ENCODE data around the gene PGM1.

The PGM1 gene

DNA sequence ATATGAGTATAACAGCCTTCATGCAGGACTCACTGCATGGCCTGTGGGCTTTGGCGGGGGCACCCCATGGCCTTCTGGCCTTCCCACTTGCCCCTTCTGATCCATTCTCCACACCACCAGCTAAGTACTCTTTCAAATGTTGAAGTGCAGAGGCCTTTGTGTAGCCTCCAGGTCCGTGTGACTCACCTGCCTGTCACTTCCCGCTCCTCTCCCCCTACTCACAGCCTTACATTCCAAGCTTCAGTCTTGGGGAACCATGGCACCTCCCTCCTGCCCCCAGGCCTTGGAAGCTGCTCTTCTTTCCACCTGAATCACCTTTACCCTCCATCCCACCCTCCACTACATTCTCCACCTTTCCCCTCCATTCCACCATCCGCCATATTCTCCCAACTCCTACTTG is 69.6 kb downstream of the PGM1 start:
- in situ Hi-C loops (cut with MboI; ENCODE audit: low sequenced_read_pairs), result no loop called here

- in situ Hi-C loops (cut with MboI; ENCODE audit: low sequenced_read_pairs), result no loop called here
Measured at GRCh38 chr1:63663301-63663700, 70.1 kb downstream of the PGM1 start.

DNA sequence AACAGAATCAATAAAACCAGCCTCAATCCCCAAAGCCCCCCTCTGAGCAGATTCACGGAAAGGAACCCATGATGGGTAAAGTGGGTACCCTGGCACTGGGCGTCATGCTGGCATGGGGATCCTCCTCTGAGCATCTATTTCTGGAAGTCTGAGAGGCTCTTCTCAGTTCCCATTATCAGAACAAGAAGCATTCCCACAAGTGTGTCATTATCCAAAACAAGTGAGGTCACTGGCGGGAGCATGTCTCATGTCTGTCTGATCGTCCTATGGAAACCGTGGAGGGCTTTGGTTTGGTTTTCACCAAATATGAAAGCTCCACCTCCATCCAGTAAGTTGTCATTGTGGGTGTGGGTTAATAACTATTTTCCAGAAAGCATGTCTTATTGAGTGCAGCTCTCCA is 70.7 kb downstream of the PGM1 start:
- in situ Hi-C loops (cut with MboI; ENCODE audit: low sequenced_read_pairs), result no loop called here

DNA sequence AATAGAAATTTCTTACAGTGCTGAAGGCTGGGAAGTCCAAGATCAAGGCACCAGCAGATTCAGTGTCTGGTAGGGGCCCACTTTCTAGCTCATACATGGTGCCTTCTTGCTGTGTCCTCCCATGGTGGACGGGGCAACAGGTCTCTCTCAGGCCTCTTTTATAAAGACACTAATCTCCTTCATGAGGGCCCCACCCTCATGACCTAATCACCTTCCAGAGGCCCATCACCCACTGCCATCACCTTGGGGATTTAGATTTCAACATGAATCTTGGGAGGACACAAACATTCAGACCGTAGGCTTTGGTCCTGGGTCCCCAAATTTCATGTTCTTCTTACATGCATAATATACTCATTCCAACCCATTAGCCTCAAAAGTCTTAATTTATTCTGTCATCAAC is 71.5 kb downstream of the PGM1 start:
- in situ Hi-C loops (cut with MboI; ENCODE audit: low sequenced_read_pairs), result no loop called here

- in situ Hi-C loops (cut with MboI; ENCODE audit: low sequenced_read_pairs), result no loop called here
Measured at GRCh38 chr1:63665410-63665809, 72.2 kb downstream of the PGM1 start.

DNA sequence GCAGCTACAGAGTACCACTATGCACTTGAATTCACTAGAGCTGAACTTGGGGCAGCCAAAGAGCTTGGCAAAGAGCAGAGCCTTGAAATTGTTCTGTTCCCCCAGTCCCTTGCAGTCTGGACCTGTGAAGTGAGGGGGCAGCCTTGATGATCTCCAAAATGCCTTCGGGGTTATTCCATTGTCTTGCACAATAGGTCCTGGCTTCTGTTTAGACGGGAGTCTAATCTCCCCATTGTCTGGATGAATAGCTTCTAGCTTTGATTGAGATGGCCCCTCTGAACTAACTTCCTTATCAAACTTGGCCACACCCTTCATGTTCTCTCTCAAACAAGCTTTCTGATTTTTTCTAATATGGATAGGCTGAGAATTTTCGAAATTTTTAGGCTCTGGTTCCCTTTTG is 72.6 kb downstream of the PGM1 start:
- in situ Hi-C loops (cut with MboI; ENCODE audit: low sequenced_read_pairs), result no loop called here

DNA sequence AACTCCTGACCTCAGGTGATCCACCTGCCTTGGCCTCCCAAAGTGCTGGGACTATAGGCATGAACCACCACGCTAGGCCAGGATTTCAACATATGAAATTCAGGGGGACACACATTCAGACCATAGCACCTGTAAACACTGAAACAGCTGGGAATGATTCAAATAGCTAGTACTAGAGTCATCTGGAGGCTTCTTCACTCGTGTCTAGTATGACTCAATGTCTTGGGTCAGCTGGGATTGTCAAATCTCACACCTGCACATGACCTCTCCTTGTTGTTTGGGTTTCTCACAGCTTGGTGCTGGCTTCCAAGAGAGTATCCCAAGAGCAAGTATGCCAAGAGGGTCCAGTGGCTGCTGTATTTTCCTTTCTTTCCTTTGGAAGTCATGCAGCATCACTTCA is 75.1 kb downstream of the PGM1 start:
- in situ Hi-C loops (cut with MboI; ENCODE audit: low sequenced_read_pairs), result no loop called here

- in situ Hi-C loops (cut with MboI; ENCODE audit: low sequenced_read_pairs), result no loop called here
Measured at GRCh38 chr1:63669151-63669961, 76.1 kb downstream of the PGM1 start.

DNA sequence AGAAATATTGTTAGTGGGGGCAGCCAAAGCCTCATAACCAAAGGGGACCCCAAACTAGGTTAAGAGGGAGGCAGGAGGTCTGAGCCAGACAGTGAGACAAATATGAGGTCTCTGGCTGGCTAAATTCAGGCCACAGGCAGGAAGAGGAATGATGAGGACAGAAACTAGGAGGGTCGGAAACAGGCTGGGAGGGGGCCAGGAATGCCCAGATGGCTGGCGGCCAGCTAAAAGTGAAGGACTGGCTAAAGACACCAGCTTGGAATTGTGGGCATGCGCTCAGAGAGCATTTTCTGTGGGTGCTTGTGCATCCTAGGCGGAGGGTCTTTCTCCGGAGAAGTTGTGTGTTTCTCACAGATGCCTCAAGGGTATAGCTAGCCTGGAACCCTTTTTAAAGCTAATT is 77.0 kb downstream of the PGM1 start:
- in situ Hi-C loops (cut with MboI; ENCODE audit: low sequenced_read_pairs), result no loop called here

DNA sequence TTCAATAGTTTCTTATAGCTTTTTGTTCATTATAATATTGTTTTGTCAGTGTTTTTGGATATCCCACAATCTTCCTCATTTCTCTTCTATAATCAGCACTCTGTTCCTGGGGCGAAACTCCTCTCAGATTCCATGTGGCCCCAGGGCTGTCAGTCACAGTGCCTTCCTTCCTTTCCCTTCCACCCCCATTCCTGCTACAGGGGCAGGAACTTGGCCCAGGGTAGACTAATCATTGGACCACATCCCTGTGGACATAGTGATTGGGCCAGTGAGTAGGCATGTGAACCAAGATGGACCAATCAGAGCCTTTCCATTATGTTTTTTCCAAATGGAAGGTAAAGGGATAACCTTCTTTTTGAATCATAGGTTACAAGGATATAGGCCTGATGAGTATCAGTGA is 78.3 kb downstream of the PGM1 start:
- in situ Hi-C loops (cut with MboI; ENCODE audit: low sequenced_read_pairs), result no loop called here

GRCh38 chr1:63674238-63674864 is 81.1 kb downstream of the PGM1 start:
- in situ Hi-C loops (cut with MboI; ENCODE audit: low sequenced_read_pairs), result no loop called here

- in situ Hi-C loops (cut with MboI; ENCODE audit: low sequenced_read_pairs), result no loop called here
Measured at GRCh38 chr1:63674865-63675419, 81.7 kb downstream of the PGM1 start.

GRCh38 chr1:63675420-63675931 is 82.3 kb downstream of the PGM1 start:
- in situ Hi-C loops (cut with MboI; ENCODE audit: low sequenced_read_pairs), result no loop called here

DNA sequence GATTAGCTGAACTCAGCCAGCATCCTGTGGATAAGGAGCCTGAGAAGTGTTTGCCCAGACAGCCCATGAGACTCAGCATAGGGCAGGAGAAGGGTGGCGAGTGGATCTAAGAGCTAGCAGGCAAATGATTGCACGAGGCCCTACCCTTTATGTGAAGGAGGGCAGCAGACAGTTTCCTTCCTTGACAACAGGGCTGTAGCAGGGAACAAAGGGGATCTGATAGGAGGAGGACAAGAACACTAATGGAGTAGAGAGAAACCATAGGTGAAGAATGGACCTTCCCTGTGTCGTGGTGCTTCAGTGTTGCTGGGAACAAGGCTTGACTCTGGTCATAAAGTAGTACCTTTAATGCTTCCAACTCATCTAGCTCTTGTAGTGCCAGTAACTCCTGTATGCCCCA is 84.3 kb downstream of the PGM1 start:
- in situ Hi-C loops (cut with MboI; ENCODE audit: low sequenced_read_pairs), result no loop called here

GRCh38 chr1:63678200-63678599 is 85.0 kb downstream of the PGM1 start:
- in situ Hi-C loops (cut with MboI; ENCODE audit: low sequenced_read_pairs), result no loop called here

GRCh38 chr1:63679076-63679475 is 85.9 kb downstream of the PGM1 start:
- in situ Hi-C loops (cut with MboI; ENCODE audit: low sequenced_read_pairs), result no loop called here

- in situ Hi-C loops (cut with MboI; ENCODE audit: low sequenced_read_pairs), result no loop called here
Measured at GRCh38 chr1:63679589-63679988, 86.4 kb downstream of the PGM1 start.

DNA sequence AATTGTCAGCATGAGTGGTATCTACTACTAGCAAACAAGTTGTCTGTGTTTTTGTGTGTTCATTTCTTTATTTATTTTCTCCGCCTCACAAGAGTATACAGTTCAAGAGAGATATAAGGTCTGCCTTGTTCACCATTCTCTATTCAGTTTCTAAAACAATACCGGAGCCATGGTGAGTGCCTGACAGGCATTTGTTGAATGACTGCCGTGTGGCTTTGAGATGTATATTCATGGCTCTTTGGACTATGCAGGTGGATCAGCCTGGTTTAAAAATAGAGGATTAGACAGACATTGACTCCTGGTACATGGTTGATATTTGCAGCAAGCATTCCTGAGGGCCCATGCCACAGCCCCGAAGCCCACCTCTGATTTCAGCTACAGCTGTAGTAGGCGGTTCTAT is 89.7 kb downstream of the PGM1 start:
- in situ Hi-C loops (cut with MboI; ENCODE audit: low sequenced_read_pairs), result no loop called here

DNA sequence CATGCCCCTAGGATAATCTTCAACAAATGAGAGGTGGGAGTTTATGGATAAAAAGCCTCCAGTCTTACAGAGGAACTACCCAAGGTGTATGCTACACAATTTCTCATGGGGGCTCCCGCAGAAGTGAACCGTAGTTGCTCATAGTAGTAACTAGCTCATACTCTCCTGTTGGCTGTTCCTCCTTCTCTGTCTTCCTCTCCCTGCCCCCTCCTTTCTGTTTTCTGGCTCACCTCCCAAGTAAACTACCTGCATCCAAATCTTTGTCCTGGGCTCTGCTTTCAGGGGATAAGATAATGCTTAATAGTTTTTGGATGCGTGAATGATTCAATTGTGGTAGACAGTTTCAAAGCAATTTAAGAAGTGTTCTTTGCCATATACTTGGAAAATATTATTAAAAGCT is 90.5 kb downstream of the PGM1 start:
- in situ Hi-C loops (cut with MboI; ENCODE audit: low sequenced_read_pairs), result no loop called here

GRCh38 chr1:63686696-63687095 is 93.5 kb downstream of the PGM1 start:
- in situ Hi-C loops (cut with MboI; ENCODE audit: low sequenced_read_pairs), result no loop called here

GRCh38 chr1:63688302-63688890 is 95.2 kb downstream of the PGM1 start:
- in situ Hi-C loops (cut with MboI; ENCODE audit: low sequenced_read_pairs), result no loop called here

Measured in HL-60/S4 treated with phorbol 12-myristate 13-acetate at 8.2 ng/mL for 4 days and 3 days (cell line).